K562 (cell line): ENCODE data around the gene HELZ2. TPM values are rescaled to one million over a fixed set of nuclear protein-coding genes. Genes with fewer than 3 reads are reported as not detected.

Experiments used
- ATAC-seq: fragments of 200-7000 bp; cut with Tn5 transposase; 3 replicates; pipeline ENCODE4 v1.9.1; 2020; ENCODE audit warnings: moderate library complexity
- BruUV-seq: library from RNA; stranded (reverse); fragments of 400-500 nt; replicated peaks from 2 replicates; lab custom pipeline; 2021; lab: Mats Ljungman, UMichigan
- CTCF ChIA-PET: fragments of 300-600 bp; formaldehyde crosslinking; extraction: SDS; loops from one replicate; lab custom pipeline; 2021; ENCODE audit warnings: low intra/inter-chr PET ratio; lab: Yijun Ruan, JAX
- POLR2A ChIA-PET: fragments of 300-600, 350-650 bp; sonication (Branson Sonifier 250); formaldehyde crosslinking; extraction: SDS; loops from one replicate; lab custom pipeline; 2021; ENCODE audit warnings: antibody characterized with exemption, inconsistent platforms; lab: Yijun Ruan, JAX
- DNase-seq, 4 experiments: peaks; one replicate each; pipeline versions ENCODE4 v3.0.0 to v3.0.0-alpha.2; 2011 to 2018; ENCODE audit warnings: low spot score in 3 of 4, mixed read lengths in 3 of 4; ENCODE audit errors: extremely low read depth in 1 of 4
- FAIRE-seq: peaks from 2 replicates; lab custom pipeline; 2011; peaks lifted over from hg19 to GRCh38; lab: Jason Lieb, UNC
- H2AFZ ChIP-seq: 2 replicates; pipeline ENCODE4 v1.6.0; 2011; ENCODE audit warnings: low read depth, low read length, control low read depth, inconsistent platforms
- H3K27ac ChIP-seq: fragments of 200-600 bp; 3 replicates; pipeline ENCODE4 v1.8.0; 2011; ENCODE audit warnings: low read depth, mild to moderate bottlenecking, control low read depth, inconsistent platforms, low read length, moderate library complexity, mixed read lengths; ENCODE audit errors: extremely low read depth
- H3K27me3 ChIP-seq, 2 experiments: fragments of 300-600 bp in 1 of 2; 2 replicates in 1 of 2; 3 replicates in 1 of 2; pipeline versions ENCODE4 v1.6.0 to v1.8.0; 2011; ENCODE audit warnings: inconsistent platforms in 2 of 2, low read length in 2 of 2, mild to moderate bottlenecking in 1 of 2, mixed read lengths in 1 of 2, moderate library complexity in 1 of 2; ENCODE audit not compliant: control insufficient read depth in 2 of 2, insufficient read depth in 2 of 2
- H3K36me3 ChIP-seq: fragments of 300-600 bp; 3 replicates; pipeline ENCODE4 v1.8.0; 2011; ENCODE audit warnings: mild to moderate bottlenecking, low read length, inconsistent platforms; ENCODE audit not compliant: control insufficient read depth, insufficient read depth
- H3K4me1 ChIP-seq, 2 experiments: fragments of 200-600 bp in 1 of 2; replicated peaks in 1 of 2; 2 replicates in 1 of 2; 3 replicates in 1 of 2; pipeline versions ENCODE4 v1.5.1 to v1.8.0; 2011; ENCODE audit warnings: inconsistent platforms in 2 of 2, low read length in 2 of 2, mild to moderate bottlenecking in 1 of 2, mixed read lengths in 1 of 2, moderate library complexity in 1 of 2; ENCODE audit not compliant: control insufficient read depth in 2 of 2, insufficient read depth in 2 of 2
- H3K4me2 ChIP-seq: 2 replicates; pipeline ENCODE4 v1.6.1; 2011; ENCODE audit warnings: low read length, control low read depth, inconsistent platforms, mixed read lengths; ENCODE audit not compliant: insufficient read depth
- H3K4me3 ChIP-seq: fragments of 200-600 bp; sonication (generic), shearing (Covaris generic); 2 replicates; pipeline ENCODE4 v1.5.1; 2016; ENCODE audit warnings: control low read depth, inconsistent platforms
- H3K79me2 ChIP-seq: fragments of 200-600 bp; 3 replicates; pipeline ENCODE4 v1.8.0; 2011; ENCODE audit warnings: low read length, inconsistent platforms; ENCODE audit not compliant: control insufficient read depth, insufficient read depth
- H3K9ac ChIP-seq, 2 experiments: 2 replicates each; pipeline versions ENCODE4 v1.6.0 to v1.6.1; 2011; ENCODE audit warnings: low read depth in 2 of 2, low read length in 2 of 2, control low read depth in 1 of 2, inconsistent platforms in 1 of 2, mild to moderate bottlenecking in 1 of 2, mixed read lengths in 1 of 2; ENCODE audit not compliant: insufficient read depth in 1 of 2
- H3K9me1 ChIP-seq: one replicate; pipeline ENCODE4 v1.6.0; 2011; ENCODE audit warnings: inconsistent platforms, mild to moderate bottlenecking, low read length, moderate library complexity; ENCODE audit not compliant: control insufficient read depth, insufficient read depth
- H3K9me3 ChIP-seq: replicated peaks from 2 replicates; pipeline ENCODE4 v1.5.1; 2011; ENCODE audit warnings: low read depth, low read length, inconsistent platforms; ENCODE audit not compliant: control insufficient read depth, insufficient read depth
- H4K20me1 ChIP-seq: replicated peaks from 2 replicates; pipeline ENCODE4 v1.6.1; 2011; ENCODE audit warnings: low read length, inconsistent platforms, mixed read lengths; ENCODE audit not compliant: control insufficient read depth, insufficient read depth
- ATF7 ChIP-seq: fragments of 450-650 bp; IDR thresholded peaks from 2 replicates; pipeline ENCODE4 v1.7.1; 2014; ENCODE audit warnings: mild to moderate bottlenecking, moderate library complexity
- MBD2 ChIP-seq: sonication (generic); IDR thresholded peaks from 2 replicates; pipeline ENCODE4 v1.6.1; 2016; ENCODE audit warnings: low read depth, borderline replicate concordance
- NR4A1 ChIP-seq, 2 experiments: fragments of 250-450 bp in 1 of 2; fragments of 450-650 bp in 1 of 2; sonication (Bioruptor Pico) in 1 of 2; IDR thresholded peaks; 2 replicates each; pipeline versions ENCODE4 v1.4.0 to v1.6.1; 2016 to 2020; ENCODE audit warnings: mild to moderate bottlenecking in 2 of 2, missing compliant biosample characterization in 1 of 2, missing genetic modification characterization in 1 of 2, moderate library complexity in 1 of 2
- REST ChIP-seq, 2 experiments: fragments of 450-650 bp; formaldehyde crosslinking in 1 of 2; IDR thresholded peaks; 2 replicates each; pipeline versions ENCODE4 v1.4.0 to v1.6.1; 2014 to 2020; ENCODE audit warnings: mild to moderate bottlenecking in 2 of 2, borderline replicate concordance in 1 of 2, low read depth in 1 of 2
- SOX6 ChIP-seq: fragments of 450-650 bp; IDR thresholded peaks from 2 replicates; pipeline ENCODE4 v1.6.1; 2014; ENCODE audit warnings: mild to moderate bottlenecking
- ZBTB9 ChIP-seq: fragments of 450-650 bp; formaldehyde crosslinking; IDR thresholded peaks from 2 replicates; pipeline ENCODE4 v1.4.0; 2020; ENCODE audit warnings: mild to moderate bottlenecking, moderate library complexity
- ZNF12 ChIP-seq: sonication (generic); formaldehyde crosslinking; IDR thresholded peaks from 2 replicates; pipeline ENCODE4 v1.4.0; 2020; ENCODE audit warnings: mild to moderate bottlenecking, missing genetic modification reagents
- WGBS: fragments of 100-300 bp; shearing (Covaris generic); methylation state at CpG from one replicate; pipeline ENCODE4 v1.1.6; 2016; ENCODE audit warnings: low coverage, mixed read lengths; ENCODE audit not compliant: insufficient coverage; ENCODE audit errors: missing lambda C conversion rate; 5-methylcytosine and 5-hydroxymethylcytosine counted together
- in situ Hi-C: fragments of 300-500 bp; cut with MboI; formaldehyde crosslinking; loops from 4 replicates; pipeline ENCODE4 v1.15.0; 2018; ENCODE audit warnings: inconsistent platforms, mixed read lengths
- intact Hi-C: fragments of 100-400 bp; cut with micrococcal nuclease; formaldehyde crosslinking; loops from 2 replicates; pipeline ENCODE4 v1.14.2; 2022
- polyA plus RNA-seq, 8 experiments: library from polyadenylated mRNA; depleted of rRNA in 4 of 8; stranded (reverse) in 5 of 8; unstranded in 3 of 8; fragments of >200 nt; fragmentation: Nextera tagmentation in 2 of 8; fragmentation: Illumina TruSeq in 1 of 8; extraction: Ambion mirVana in 2 of 8; extraction: Trizol in 1 of 8; gene quantifications; 2 replicates each; pipeline versions ENCODE4 v1.2.1 to v1.2.3, GENCODE V29; 2011 to 2014; ENCODE audit warnings: inconsistent platforms in 1 of 8, missing spikeins in 1 of 8
- total RNA-seq, 7 experiments: library from RNA; depleted of rRNA in 6 of 7; stranded (reverse); fragments of >200 nt in 6 of 7; fragmentation: Illumina TruSeq in 2 of 7; extraction: Trizol in 2 of 7; gene quantifications; 2 replicates each; pipeline versions ENCODE4 v1.2.1 to v1.2.3, GENCODE V29; 2011 to 2021; ENCODE audit warnings: low replicate concordance in 1 of 7
- TF ChIP-seq, protein P1 (sequence below), 2 experiments: IDR thresholded peaks; 2 replicates each; pipeline ENCODE4 v1.6.1; 2011; ENCODE audit warnings: borderline replicate concordance in 1 of 2, control low read depth in 1 of 2, low read depth in 1 of 2, low read length in 1 of 2, mild to moderate bottlenecking in 1 of 2, mixed read lengths in 1 of 2, moderate library complexity in 1 of 2; ENCODE audit not compliant: insufficient read depth in 1 of 2, insufficient read length in 1 of 2, poor library complexity in 1 of 2, severe bottlenecking in 1 of 2; ENCODE audit errors: extremely low read depth in 1 of 2

HELZ2 gene
- total and polyA plus RNA-seq, 9 of the 15 experiments (the other 6 are each of a cell fraction or from before 2014, with no cell fraction given), result 0.03 to 7.8 (median 2.9) TPM; not detected in 1

- intact Hi-C loops, result loop anchor here (2.0 kb wide), 1 partner anchor 394 kb away; no protein-coding TSS in a partner anchor
- no TSS peak for BruUV-seq
- no peaks in the 10 kb centered on the region for H3K9me3 ChIP-seq
- ChIA-PET CTCF (interaction anchor here (0.6 to 0.8 kb wide), 4 partner anchors 46 to 477 kb away, joined by 3 read pairs; partner anchors contain the start of genes GMEB2 and TPD52L2), POLR2A (interaction anchor here (0.7 to 1.1 kb wide), 3 partner anchors 9 to 46 kb away, joined by 3 to 4 read pairs (median 3); partner anchors contain the start of gene GMEB2)
- DNase-seq, result peak; percentile 56 to 68 (median 64)
- no peaks in the 10 kb centered on the region for H3K9me1 ChIP-seq
- no peak overlapping the region for H3K4me3 ChIP-seq
- H3K27me3 ChIP-seq, result peaks cover 0 to 10% of the 10 kb centered on the region in 2 experiments; a peak in 2 of 5 replicates
- H3K4me2 ChIP-seq, result no peak overlapping the region
- WGBS, result 5% methylated on average over 12 of the region's 12 CpGs
- H3K79me2 ChIP-seq, result no peaks in the 10 kb centered on the region
- no peak overlapping the region for H2AFZ ChIP-seq
- peak; percentile 89 for ATAC-seq
- peak overlapping the region in 1 of 2 experiments; percentile 10; a peak in 2 of 4 replicates for H3K9ac ChIP-seq
- H4K20me1 ChIP-seq, result no peaks in the 10 kb centered on the region
- peaks cover 4 to 27% of the 10 kb centered on the region in 2 experiments; a peak in 4 of 5 replicates for H3K4me1 ChIP-seq
- in situ Hi-C loops, result no loop called here
- H3K27ac ChIP-seq, result no peak overlapping the region
- peak; percentile 77 for FAIRE-seq
- no peaks in the 10 kb centered on the region for H3K36me3 ChIP-seq
- TF ChIP-seq ATF7 (peak; percentile 69), ZNF12 (CRISPR knock-in tag) (no peak), NR4A1 (CRISPR knock-in tag; IDR thresholded peaks at IDR 0.05) (no peak), NR4A1 (tag; IDR thresholded peaks at IDR 0.05) (no peak), REST (IDR thresholded peaks at IDR 0.05; ENCODE audit: borderline replicate concordance) (peak; percentile 43; the same call in 1 of the 2 replicates), REST (CRISPR knock-in tag; IDR thresholded peaks at IDR 0.05; ENCODE audit: low read depth) (no peak), SOX6 (no peak), ZBTB9 (CRISPR knock-in tag) (no peak), MBD2 (no peak)
- TF ChIP-seq, protein P1, sequence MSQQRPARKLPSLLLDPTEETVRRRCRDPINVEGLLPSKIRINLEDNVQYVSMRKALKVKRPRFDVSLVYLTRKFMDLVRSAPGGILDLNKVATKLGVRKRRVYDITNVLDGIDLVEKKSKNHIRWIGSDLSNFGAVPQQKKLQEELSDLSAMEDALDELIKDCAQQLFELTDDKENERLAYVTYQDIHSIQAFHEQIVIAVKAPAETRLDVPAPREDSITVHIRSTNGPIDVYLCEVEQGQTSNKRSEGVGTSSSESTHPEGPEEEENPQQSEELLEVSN (IDR thresholded peaks at IDR 0.05; ENCODE audit: borderline replicate concordance in 1 of 2, extremely low read depth in 1 of 2, insufficient read depth in 1 of 2, insufficient read length in 1 of 2, low read depth in 1 of 2, low read length in 1 of 2, poor library complexity in 1 of 2, severe bottlenecking in 1 of 2), result peak in 1 of 2 experiments; percentile 4
Observed at GRCh38 chr20:63580796-63581461, 6.9 kb upstream of the HELZ2 start.
